ENCODE data around the gene SLC7A7. TPM values are rescaled to one million over a fixed set of nuclear protein-coding genes. Genes with fewer than 3 reads are reported as not detected.

Gene SLC7A7
- total and polyA plus RNA-seq, 2 of the 13 experiments (the other 11 are each of a cell fraction or from before 2014, with no cell fraction given), result 0.13 to 0.63 TPM

DNA sequence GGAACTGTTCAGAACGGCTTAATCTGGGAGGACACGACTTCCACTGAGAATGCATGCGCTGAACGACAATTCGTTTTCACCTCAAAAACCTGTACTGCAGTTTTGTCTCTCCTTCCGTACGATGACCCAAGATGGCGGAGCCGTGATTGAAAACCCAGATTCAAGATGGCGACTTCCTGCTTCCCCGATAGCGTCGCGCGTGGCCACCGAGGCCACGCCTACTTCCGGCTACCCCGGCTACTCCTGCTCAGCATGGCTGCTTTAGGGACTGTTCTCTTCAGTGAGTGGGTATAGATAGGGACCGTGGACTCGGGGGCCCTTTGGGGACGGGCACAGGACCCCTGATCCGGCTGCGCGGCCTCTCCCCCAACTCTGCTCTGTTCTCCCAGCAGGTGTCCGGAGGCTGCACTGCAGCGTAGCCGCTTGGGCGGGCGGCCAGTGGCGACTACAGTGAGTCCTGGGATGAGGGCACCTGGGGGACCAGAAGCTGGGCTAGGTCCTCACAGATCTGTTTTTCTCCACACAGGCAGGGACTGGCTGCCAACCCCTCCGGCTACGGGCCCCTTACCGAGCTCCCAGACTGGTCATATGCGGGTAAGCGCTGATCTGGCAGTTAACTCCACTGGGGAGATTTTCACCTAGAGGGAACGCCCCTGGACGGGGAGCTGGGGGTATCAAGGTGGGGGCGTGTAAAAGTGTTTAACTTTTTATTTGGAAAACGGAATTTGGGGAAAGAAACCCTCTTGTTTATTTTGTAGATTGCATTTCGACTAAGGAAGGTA lies 14.6 kb upstream of the SLC7A7 start, which contains the start of gene MRPL52 (continued):
- TF ChIP-seq, protein P1, sequence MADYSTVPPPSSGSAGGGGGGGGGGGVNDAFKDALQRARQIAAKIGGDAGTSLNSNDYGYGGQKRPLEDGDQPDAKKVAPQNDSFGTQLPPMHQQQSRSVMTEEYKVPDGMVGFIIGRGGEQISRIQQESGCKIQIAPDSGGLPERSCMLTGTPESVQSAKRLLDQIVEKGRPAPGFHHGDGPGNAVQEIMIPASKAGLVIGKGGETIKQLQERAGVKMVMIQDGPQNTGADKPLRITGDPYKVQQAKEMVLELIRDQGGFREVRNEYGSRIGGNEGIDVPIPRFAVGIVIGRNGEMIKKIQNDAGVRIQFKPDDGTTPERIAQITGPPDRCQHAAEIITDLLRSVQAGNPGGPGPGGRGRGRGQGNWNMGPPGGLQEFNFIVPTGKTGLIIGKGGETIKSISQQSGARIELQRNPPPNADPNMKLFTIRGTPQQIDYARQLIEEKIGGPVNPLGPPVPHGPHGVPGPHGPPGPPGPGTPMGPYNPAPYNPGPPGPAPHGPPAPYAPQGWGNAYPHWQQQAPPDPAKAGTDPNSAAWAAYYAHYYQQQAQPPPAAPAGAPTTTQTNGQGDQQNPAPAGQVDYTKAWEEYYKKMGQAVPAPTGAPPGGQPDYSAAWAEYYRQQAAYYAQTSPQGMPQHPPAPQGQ (CRISPR knock-in tag; IDR thresholded peaks at IDR 0.05; ENCODE audit: borderline replicate concordance), result no peak
- TF ChIP-seq, protein P2, sequence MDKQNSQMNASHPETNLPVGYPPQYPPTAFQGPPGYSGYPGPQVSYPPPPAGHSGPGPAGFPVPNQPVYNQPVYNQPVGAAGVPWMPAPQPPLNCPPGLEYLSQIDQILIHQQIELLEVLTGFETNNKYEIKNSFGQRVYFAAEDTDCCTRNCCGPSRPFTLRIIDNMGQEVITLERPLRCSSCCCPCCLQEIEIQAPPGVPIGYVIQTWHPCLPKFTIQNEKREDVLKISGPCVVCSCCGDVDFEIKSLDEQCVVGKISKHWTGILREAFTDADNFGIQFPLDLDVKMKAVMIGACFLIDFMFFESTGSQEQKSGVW (CRISPR knock-in tag; IDR thresholded peaks at IDR 0.05; ENCODE audit: borderline replicate concordance), result no peak
- TF ChIP-seq NFATC3 (CRISPR knock-in tag; IDR thresholded peaks at IDR 0.05) (no peak), ZNF615 (CRISPR knock-in tag; IDR thresholded peaks at IDR 0.05; ENCODE audit: borderline replicate concordance) (no peak), NR3C1 (CRISPR knock-in tag; IDR thresholded peaks at IDR 0.05) (no peak), ZNF335 (CRISPR knock-in tag; IDR thresholded peaks at IDR 0.05) (peak; percentile 88), JARID2 (CRISPR knock-in tag; IDR thresholded peaks at IDR 0.05; ENCODE audit: insufficient replicate concordance) (no peak), JDP2 (CRISPR knock-in tag; IDR thresholded peaks at IDR 0.05; ENCODE audit: borderline replicate concordance) (no peak)
- TF ChIP-seq, protein P3, sequence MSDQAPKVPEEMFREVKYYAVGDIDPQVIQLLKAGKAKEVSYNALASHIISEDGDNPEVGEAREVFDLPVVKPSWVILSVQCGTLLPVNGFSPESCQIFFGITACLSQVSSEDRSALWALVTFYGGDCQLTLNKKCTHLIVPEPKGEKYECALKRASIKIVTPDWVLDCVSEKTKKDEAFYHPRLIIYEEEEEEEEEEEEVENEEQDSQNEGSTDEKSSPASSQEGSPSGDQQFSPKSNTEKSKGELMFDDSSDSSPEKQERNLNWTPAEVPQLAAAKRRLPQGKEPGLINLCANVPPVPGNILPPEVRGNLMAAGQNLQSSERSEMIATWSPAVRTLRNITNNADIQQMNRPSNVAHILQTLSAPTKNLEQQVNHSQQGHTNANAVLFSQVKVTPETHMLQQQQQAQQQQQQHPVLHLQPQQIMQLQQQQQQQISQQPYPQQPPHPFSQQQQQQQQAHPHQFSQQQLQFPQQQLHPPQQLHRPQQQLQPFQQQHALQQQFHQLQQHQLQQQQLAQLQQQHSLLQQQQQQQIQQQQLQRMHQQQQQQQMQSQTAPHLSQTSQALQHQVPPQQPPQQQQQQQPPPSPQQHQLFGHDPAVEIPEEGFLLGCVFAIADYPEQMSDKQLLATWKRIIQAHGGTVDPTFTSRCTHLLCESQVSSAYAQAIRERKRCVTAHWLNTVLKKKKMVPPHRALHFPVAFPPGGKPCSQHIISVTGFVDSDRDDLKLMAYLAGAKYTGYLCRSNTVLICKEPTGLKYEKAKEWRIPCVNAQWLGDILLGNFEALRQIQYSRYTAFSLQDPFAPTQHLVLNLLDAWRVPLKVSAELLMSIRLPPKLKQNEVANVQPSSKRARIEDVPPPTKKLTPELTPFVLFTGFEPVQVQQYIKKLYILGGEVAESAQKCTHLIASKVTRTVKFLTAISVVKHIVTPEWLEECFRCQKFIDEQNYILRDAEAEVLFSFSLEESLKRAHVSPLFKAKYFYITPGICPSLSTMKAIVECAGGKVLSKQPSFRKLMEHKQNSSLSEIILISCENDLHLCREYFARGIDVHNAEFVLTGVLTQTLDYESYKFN (CRISPR knock-in tag; conservative IDR thresholded peaks at IDR 0.05), result peak; percentile 47; the same call in 1 of the 2 replicates
- TF ChIP-seq, protein P4, sequence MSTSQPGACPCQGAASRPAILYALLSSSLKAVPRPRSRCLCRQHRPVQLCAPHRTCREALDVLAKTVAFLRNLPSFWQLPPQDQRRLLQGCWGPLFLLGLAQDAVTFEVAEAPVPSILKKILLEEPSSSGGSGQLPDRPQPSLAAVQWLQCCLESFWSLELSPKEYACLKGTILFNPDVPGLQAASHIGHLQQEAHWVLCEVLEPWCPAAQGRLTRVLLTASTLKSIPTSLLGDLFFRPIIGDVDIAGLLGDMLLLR (CRISPR knock-in tag; IDR thresholded peaks at IDR 0.05), result peak; percentile 63
- TF ChIP-seq, protein P5, sequence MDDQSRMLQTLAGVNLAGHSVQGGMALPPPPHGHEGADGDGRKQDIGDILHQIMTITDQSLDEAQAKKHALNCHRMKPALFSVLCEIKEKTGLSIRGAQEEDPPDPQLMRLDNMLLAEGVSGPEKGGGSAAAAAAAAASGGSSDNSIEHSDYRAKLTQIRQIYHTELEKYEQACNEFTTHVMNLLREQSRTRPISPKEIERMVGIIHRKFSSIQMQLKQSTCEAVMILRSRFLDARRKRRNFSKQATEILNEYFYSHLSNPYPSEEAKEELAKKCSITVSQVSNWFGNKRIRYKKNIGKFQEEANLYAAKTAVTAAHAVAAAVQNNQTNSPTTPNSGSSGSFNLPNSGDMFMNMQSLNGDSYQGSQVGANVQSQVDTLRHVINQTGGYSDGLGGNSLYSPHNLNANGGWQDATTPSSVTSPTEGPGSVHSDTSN (CRISPR knock-in tag; IDR thresholded peaks at IDR 0.05; ENCODE audit: borderline replicate concordance), result 0 out of 2 replicates have a peak, but pooled peaks have one; percentile 29
- TF ChIP-seq, protein P6, sequence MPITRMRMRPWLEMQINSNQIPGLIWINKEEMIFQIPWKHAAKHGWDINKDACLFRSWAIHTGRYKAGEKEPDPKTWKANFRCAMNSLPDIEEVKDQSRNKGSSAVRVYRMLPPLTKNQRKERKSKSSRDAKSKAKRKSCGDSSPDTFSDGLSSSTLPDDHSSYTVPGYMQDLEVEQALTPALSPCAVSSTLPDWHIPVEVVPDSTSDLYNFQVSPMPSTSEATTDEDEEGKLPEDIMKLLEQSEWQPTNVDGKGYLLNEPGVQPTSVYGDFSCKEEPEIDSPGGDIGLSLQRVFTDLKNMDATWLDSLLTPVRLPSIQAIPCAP (CRISPR knock-in tag; IDR thresholded peaks at IDR 0.05; ENCODE audit: low read depth), result 0 out of 2 replicates have a peak, but pooled peaks have one; percentile 87
- TF ChIP-seq, protein P7, sequence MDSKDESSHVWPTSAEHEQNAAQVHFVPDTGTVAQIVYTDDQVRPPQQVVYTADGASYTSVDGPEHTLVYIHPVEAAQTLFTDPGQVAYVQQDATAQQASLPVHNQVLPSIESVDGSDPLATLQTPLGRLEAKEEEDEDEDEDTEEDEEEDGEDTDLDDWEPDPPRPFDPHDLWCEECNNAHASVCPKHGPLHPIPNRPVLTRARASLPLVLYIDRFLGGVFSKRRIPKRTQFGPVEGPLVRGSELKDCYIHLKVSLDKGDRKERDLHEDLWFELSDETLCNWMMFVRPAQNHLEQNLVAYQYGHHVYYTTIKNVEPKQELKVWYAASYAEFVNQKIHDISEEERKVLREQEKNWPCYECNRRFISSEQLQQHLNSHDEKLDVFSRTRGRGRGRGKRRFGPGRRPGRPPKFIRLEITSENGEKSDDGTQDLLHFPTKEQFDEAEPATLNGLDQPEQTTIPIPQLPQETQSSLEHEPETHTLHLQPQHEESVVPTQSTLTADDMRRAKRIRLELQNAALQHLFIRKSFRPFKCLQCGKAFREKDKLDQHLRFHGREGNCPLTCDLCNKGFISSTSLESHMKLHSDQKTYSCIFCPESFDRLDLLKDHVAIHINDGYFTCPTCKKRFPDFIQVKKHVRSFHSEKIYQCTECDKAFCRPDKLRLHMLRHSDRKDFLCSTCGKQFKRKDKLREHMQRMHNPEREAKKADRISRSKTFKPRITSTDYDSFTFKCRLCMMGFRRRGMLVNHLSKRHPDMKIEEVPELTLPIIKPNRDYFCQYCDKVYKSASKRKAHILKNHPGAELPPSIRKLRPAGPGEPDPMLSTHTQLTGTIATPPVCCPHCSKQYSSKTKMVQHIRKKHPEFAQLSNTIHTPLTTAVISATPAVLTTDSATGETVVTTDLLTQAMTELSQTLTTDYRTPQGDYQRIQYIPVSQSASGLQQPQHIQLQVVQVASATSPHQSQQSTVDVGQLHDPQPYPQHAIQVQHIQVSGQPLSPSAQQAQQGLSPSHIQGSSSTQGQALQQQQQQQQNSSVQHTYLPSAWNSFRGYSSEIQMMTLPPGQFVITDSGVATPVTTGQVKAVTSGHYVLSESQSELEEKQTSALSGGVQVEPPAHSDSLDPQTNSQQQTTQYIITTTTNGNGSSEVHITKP (CRISPR knock-in tag; IDR thresholded peaks at IDR 0.05; ENCODE audit: low read depth), result peak; percentile 44; the same call in 1 of the 2 replicates

Data from HepG2 (cell line).